ENCODE data around the gene SMG5. TPM values are rescaled to one million over a fixed set of nuclear protein-coding genes. Genes with fewer than 3 reads are reported as not detected.

The SMG5 gene
- total RNA-seq, 1 donor from 2014 or later, result 122 TPM

GRCh38 chr1:156293895-156294294 lies 11.3 kb upstream of the SMG5 start:
- Mint-ChIP-seq H3K9me3 (no peaks in the 10 kb centered on the region), H3K36me3 (ENCODE audit: low read depth) (no peaks in the 10 kb centered on the region), H3K27me3 (ENCODE audit: low read depth) (no peaks in the 10 kb centered on the region), H3K4me3 (no peak overlapping the region), H3K4me1 (peaks cover 23% of the 10 kb centered on the region), H3K27ac (ENCODE audit: unreplicated experiment) (no peak overlapping the region)
- DNase-seq (ENCODE audit: low read depth, low spot score), result no peak
- no peak for TF ChIP-seq CTCF (conservative IDR thresholded peaks at IDR 0.05)

- TF ChIP-seq CTCF (conservative IDR thresholded peaks at IDR 0.05), result no peak
- no peaks in the 10 kb centered on the region for H3K27me3 Mint-ChIP-seq (ENCODE audit: low read depth)
- no peaks in the 10 kb centered on the region for H3K9me3 Mint-ChIP-seq
- peak overlapping the region; percentile 93 for H3K27ac Mint-ChIP-seq (ENCODE audit: unreplicated experiment)
- H3K4me1 Mint-ChIP-seq, result peaks cover 23% of the 10 kb centered on the region
- H3K36me3 Mint-ChIP-seq (ENCODE audit: low read depth), result no peaks in the 10 kb centered on the region
- DNase-seq (ENCODE audit: low read depth, low spot score), result no peak
- peak overlapping the region; percentile 41 for H3K4me3 Mint-ChIP-seq
Measured at GRCh38 chr1:156293098-156293434, 10.4 kb upstream of the SMG5 start.

GRCh38 chr1:156291226-156292061 lies 8.8 kb upstream of the SMG5 start:
- no peaks in the 10 kb centered on the region for H3K27me3 Mint-ChIP-seq (ENCODE audit: low read depth)
- H3K36me3 Mint-ChIP-seq (ENCODE audit: low read depth), result no peaks in the 10 kb centered on the region
- H3K27ac Mint-ChIP-seq (ENCODE audit: unreplicated experiment), result peak overlapping the region; percentile 81
- no peaks in the 10 kb centered on the region for H3K9me3 Mint-ChIP-seq
- no peak for TF ChIP-seq CTCF (conservative IDR thresholded peaks at IDR 0.05)
- peak; percentile 76 for DNase-seq (ENCODE audit: low read depth, low spot score)
- peaks cover 23% of the 10 kb centered on the region for H3K4me1 Mint-ChIP-seq
- peak overlapping the region; percentile 82 for H3K4me3 Mint-ChIP-seq

GRCh38 chr1:156289857-156290256 lies 7.2 kb upstream of the SMG5 start:
- H3K9me3 Mint-ChIP-seq, result no peaks in the 10 kb centered on the region
- peaks cover 12% of the 10 kb centered on the region for H3K4me1 Mint-ChIP-seq
- H3K4me3 Mint-ChIP-seq, result peak overlapping the region; percentile 1
- no peak overlapping the region for H3K27ac Mint-ChIP-seq (ENCODE audit: unreplicated experiment)
- DNase-seq (ENCODE audit: low read depth, low spot score), result no peak
- H3K36me3 Mint-ChIP-seq (ENCODE audit: low read depth), result no peaks in the 10 kb centered on the region
- TF ChIP-seq CTCF (conservative IDR thresholded peaks at IDR 0.05), result no peak
- H3K27me3 Mint-ChIP-seq (ENCODE audit: low read depth), result no peaks in the 10 kb centered on the region

GRCh38 chr1:156286061-156286460 lies 3.4 kb upstream of the SMG5 start:
- Mint-ChIP-seq H3K27ac (ENCODE audit: unreplicated experiment) (no peak overlapping the region), H3K9me3 (no peaks in the 10 kb centered on the region), H3K4me1 (peaks cover 24% of the 10 kb centered on the region), H3K4me3 (peak overlapping the region; percentile 68), H3K27me3 (ENCODE audit: low read depth) (no peaks in the 10 kb centered on the region), H3K36me3 (ENCODE audit: low read depth) (no peaks in the 10 kb centered on the region)
- no peak for TF ChIP-seq CTCF (conservative IDR thresholded peaks at IDR 0.05)
- DNase-seq (ENCODE audit: low read depth, low spot score), result no peak

All from neural crest cell (in vitro differentiated cells).